HG02678 (cell line): ENCODE data around the gene BCAS4.
"Not testable (repeated sequence)": the region's sequence is repeated elsewhere in the genome, so short reads cannot be mapped to it uniquely, and the experiment has no call there.

ENCODE experiments used
- ATAC-seq: cut with Tn5 transposase; IDR thresholded peaks from one replicate; pipeline ENCODE4 v1.9.1; 2021; ENCODE audit warnings: mild to moderate bottlenecking, moderate library complexity; ENCODE audit not compliant: unreplicated experiment

The BCAS4 gene

DNA sequence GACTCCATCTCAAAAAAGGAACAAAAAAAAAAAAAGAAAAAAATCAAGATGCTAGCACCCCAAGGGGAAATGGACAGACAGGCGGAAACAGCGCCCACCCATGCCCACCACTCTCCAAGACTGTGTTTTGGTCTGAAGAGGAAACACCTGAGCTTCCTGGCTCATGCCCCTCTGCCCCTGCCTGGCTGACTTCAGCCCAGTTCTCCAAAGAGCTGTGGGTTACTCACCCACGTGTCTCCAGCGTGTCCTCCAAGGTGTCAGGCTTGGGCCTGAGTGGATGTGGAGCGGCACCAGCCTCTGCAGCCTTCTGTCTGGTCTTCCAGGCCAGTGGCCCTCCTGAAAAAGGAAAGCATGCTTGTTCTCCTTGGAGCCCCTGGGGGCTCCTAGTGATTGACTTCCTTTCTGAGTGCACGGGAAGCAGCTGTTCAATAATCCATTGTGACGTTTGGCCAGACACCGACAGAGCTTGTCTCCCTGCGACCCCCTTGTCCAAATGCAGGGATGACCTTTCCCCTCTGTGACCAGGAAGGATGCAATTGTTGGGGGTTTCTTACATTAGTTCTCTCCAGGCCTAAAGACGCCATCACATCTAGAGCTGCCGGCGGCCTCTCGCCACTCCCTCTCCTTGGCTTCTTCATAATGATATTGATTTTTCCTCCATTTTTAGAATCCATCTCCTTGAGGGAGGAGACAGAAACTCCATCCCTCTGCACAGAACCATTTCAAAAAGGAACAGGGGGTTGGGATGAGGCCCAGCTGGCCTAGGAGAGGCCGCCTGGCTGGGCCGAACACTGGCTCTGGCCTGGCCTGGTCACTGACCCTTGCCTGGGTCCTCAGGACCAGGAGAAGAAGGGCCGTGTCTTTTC is 77.9 kb downstream of the BCAS4 start:
- ATAC-seq, result no peak

DNA sequence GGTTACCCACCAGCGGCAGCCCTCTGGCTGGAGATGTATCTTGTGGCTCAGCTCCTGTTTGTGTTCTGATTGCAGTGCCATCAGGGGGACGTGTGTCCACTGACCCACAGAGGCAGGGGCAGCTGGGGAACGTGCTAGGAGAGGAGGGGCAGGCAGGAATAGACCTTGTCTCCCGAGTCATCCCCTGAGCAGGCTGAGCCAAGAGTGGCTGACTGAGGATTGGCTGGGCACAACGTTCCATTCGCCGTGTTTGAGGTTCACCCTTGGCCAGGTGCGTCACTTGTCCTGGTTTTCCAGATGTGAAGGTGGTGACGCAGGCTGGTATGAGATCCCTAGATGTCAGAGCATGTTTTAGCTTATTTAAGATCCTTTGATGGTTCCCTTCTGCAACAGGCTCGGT is 78.7 kb downstream of the BCAS4 start:
- ATAC-seq, result no peak

DNA sequence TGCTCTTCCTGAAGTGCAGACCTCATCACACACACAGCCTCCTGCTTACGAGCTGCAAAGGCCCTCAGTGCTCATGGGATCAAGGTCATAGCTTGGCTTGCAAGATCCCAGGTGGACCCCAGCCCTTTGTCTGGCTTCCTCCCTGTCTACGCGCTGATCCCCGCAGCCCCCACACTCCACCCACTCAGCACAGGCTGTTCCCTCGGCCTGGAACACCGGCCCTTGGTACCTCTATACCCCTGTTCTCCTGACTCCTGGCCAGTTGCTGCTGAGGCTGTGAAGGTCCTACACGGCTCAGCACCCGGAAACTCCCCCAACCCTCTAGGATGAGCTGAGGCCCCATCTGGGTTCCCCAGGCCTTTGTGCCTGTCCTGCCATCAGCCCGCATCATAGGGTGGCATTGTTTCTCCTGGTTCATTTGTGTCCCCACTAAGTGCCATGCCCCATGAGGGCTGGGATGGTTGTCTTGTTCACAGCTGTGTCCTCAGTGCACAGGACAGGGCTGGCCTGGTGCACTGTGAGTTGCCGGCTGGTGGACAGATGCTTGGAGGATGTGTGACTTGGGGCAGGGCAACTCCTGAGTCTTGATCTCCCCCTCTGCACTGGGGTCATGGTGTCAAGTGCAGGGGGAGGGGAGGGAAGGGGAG is 79.4 kb downstream of the BCAS4 start:
- ATAC-seq, result no peak

DNA sequence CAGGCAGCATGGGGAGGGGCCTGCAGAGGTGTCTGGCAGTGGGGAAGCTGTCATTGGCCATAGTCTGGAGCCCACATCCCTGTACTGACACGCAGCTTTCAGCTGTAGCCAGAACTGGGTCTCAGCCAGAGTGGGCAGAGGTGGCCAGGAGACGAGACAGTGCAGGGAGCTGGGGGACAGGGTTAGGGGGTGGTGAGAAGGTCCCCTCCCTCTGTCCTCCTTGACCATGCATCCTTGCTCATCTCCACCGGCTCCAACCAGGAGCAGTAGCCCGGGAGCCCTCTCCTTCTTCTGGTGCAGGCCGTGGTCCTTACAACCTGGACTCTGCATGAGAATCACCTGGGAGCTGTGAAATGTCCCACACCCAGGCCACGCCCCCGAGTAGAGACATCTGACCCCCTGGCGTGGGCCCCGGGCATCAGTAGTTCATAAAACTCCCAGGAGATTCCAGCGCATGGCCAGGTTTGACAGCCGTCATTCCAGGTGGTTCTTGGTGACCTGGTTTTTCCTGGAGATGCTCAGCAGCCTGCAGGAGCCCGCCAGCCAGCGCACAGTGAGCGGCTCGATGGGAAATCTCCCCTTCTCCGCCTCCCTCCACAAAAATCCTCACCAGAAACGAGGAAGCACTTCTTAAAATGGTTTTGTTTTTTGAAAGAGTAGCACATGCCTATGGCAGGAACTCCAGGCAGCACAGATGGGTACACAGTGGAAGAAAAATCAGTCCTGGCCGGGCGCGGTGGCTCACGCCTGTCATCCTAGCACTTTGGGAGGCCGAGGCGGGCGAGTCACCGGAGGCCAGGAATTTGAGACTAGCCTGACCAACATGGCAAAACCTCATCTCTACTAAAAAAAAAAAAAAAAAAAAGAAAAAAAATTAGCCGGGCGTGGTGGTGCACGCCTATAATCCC is 80.2 kb downstream of the BCAS4 start:
- no peak for ATAC-seq

DNA sequence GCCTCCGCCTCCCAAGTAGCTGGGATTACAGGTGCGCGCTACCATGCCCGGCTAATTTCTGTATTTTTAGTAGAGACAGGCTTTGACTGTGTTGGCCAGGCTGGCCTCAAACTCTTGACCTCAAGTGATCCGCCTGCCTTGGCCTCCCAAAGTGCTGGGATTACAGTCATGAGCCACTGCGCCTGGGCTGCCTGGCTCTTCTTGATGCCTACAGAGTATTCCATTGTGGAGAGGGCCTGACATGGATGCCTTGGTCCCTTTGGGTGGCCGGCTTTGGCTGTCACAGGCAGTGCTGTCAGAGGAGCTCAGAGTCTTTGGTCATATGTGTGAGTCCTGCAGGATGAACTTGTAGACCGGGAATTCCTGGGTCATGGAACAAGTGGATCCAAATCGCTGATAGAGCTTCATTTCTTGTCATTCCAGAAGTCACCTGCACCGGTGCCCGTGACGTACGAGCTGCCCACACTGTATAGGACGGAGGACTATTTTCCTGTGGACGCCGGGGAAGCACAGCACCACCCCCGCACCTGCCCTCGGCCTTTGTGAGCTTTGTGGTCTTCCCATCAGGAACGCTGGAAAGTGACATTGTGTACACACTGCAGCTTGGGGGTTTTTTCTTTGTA is 81.3 kb downstream of the BCAS4 start:
- no peak for ATAC-seq

DNA sequence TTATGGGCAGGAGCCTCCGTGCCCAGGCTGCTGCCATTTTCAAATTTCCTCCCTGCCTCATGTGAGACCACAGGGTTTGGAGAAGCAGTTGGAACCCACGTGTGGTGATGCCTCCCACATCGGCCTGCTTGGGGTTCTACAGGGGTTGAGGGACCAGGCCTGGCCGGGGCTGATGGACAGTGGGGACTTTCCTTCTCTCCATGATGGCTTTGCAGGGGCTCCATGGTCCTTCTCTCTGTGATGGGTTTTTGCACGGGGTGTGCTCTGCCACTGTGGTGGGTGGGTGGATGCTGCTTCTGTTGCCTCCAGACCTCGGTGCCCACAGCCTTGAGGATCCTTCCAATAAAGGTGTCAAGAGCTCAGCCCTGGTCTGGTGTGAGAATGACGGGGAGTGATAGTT is 82.0 kb downstream of the BCAS4 start:
- ATAC-seq, result no peak

DNA sequence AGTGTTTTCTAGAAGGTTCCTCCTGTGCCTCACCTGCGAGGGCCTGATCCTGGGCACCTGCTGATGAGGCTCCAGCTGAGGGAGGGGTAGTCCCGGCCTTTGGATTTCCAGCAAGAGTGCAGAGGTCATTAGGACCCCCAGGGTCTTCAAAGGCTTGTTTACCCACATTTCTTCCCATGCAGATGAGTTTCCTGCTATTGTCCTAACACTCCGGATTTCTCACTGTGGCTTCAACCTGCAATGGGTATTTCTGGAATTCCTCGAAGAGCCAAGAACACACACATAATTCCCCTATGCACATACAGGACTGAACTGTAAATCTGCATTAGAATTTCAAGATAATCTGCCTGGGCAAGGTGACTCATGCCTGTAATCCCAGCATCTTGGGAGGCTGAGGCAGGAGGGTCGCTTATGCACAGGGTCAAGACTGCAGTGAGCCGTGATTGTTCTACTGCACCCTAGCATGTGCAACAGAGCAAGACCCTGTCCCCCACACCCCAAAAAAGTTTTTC is 82.4 kb downstream of the BCAS4 start:
- no peak for ATAC-seq

DNA sequence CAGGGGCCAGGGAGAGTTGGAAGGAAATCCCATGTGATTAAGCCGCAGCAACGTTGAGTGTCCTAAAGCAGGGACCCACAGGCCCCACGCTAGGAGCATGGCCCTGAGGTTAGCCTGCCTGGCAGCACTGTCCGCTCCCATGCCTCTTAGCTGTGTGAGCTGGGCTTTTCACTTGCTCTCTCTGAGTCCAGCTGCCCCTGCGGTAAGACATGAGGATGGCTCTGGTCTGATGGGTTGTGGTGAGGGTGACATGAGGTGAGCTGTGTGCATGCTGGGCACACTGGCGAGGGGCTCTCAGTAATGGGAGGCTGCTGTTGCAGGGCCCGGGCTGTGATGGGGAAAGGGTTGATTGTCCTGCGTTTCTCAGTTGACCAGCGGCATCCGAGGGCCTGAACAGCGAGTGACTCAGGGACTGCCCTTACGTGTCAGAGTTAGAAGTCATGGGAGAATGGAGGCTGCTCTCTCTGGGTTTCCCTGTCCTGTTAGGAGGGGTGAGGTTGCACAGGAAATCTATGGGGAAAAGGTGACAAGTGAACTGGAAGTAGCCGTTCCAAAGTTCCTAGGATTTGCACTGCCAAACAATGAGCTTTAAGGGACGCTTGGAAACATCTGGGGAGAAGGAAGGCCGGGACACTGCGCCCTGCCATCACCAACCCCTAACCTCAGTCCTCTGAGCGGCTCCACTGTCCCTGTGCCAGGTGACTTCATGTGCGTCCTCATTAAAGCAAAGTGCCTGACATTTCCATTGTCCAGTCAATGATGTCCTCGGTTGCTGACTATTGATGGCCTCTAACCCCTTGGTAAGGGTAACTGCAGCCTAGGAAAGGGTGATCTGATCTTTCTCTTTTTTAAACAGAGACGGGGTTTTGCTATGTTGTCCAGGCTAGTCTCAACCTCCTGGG is 85.0 kb downstream of the BCAS4 start:
- ATAC-seq, result no peak

DNA sequence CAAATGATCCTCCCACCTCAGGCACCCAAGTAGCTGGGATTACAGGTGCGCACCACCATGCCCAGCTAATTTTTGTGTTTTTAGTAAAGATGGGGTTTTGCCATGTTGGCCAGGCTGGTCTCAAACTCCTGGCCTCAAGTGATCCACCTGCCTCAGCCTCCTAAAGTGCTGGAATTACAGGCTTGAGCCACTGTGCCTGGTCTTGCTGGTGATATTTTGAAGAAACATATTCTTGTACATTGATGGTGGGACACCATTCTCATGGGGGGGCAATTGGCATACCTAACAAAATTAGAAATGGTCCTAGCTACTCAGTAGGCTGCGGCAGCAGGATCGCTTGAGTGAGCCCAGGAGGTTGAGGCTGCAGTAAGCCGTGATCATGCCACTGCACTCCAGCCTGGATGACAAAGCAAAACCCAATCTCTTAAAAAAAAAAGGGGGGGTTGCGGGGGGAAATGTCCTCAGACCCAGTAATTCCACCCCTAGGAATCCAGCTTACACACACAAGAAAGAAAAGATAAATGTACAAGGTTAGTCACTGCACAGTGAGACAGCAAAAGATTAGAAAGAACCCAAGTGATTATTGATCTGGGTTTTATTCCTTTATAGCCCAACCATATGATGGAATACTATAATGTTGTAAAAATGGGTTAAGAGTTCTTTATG is 87.0 kb downstream of the BCAS4 start:
- ATAC-seq, result not testable (repeated sequence)

DNA sequence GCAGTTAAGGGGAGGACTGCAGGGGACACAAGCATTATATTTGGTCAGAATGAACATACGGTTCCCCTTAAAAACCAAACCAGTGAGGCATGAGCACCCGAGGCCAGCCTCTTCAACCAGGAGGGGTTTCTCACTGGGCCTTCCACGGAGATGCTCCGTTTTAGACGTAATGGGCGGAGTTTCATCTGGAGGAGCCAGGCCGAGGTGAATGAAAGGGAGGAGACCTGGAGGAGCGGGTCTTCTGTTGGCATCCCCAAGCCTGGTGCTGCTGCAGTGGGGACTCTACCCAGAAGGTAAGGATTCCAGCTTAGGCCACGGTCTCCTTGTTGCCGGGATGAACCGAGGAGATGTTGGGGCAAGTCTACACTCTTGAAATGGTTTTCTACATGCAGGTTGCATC is 89.0 kb downstream of the BCAS4 start:
- ATAC-seq, result no peak

DNA sequence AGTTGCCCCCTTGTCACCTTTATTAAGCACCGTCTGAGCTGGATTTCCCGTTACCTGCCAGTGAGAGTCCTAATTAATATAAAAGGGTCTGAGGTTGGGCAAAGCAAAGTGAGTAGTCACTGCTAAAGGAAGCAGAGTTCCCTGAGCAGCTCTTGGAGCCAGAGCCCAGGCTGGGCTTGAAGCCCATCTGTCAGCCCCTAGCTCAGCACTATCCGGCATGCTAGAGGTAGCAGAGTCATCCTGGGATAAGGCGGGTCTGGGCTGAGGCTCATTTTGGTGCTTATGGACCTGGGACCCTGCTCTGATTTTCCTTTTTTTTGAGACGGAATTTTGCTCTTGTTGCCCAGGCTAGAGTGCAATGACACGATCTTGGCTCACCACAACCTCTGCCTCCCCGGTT is 90.2 kb downstream of the BCAS4 start:
- ATAC-seq, result no peak

DNA sequence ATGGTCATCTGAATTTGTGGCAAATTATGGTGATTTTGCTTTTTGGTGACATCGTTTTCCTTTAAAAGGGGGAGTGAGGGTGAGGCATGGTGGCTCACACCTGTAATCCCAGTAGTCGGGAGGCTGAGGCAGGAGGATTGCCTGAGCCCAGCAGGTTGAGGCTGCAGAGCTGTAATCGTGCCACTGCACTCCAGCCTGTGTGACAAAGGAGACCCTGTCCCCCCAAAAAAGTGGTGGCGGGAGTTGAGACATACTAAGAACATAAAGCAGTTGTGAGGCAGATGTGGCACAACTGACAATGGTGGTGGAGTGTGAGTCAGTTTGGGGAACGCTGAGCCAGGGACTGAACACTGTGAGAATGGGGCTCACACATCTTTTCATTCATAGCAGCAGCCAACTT is 90.9 kb downstream of the BCAS4 start:
- ATAC-seq, result no peak

DNA sequence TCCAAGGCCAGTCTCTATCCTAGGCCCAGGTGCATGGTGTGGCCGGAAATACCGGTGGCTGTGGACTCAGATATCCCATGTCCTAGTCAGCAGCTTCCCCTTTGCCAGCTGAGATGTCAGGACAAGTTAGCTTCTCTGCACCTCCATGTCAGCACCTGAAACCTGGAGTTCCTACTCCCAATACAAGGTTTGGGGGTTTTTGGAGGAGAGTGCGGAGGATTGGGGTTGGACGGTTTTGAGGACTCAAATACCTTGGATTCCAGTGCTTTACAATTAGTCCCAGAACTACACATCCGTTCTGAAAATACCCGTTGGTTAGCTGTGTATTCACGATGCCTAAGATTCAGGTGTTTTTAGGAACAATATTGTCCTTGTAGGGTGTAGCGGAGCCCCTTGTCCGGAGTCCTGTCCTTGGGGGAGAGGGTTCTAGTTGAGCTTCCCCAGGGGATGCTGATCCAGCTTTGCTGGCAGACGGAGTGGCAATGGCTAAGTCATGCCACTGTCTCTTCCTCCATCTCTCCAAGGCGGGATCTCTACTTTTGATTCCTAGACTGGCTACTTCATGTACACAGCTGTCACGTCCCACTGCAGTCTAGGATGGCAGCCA is 91.4 kb downstream of the BCAS4 start:
- ATAC-seq, result no peak

DNA sequence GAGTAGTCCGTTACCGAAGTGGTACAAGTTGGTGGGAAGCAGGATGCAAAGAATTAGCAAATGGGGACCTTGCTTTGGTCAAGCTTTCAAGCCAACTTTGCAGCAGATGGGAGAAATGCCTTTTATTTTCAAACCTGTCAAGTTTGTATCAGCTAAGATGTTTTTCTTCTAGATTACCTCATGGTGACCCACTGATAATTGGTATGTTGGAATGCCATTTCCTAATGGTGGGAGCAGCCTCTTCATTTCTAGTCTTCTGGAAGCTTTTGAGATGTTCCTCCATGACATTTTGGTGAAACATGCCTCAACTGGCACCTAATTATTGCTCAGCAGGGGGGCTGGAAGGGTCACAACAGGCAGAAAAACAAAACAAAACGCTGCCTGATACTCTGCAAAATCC is 92.7 kb downstream of the BCAS4 start:
- ATAC-seq, result no peak

DNA sequence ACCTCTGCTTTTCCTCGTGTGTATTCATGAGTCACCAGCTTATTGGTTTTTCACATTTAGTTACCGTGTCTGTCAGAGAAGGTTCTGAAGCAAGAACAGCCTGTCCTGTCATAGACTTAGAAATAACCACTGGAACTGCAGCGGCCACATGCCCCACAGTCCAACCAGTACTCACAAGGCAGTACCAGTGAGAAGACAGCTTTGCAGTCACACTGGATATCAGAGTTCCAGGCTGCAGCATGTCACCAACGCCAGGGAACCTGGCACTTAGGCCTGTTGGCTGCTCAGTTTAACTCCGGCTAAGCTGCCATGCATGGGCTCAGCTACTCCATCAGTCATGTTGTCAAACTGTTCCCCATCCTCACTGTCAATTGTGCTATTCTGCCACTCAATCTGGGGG is 96.3 kb downstream of the BCAS4 start:
- no peak for ATAC-seq

DNA sequence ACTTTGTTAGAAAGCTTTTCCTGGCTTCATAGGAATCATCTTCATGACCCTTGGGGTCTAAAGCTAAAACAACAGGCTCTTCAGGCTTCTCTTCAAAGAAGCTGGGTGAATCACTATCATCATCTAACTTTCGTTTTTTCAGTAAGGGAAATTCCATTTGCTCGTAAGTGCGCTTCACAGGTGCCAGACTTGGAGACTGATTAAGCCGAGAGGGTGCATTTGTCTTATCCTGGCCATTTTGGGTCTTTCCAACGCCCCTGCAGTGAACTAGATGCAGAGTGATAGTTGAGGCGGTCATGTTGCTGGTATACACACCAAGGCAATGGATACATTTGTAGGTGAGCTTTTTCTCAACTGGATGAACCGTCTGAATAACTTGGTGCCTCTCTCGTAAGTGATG is 97.5 kb downstream of the BCAS4 start:
- no peak for ATAC-seq

DNA sequence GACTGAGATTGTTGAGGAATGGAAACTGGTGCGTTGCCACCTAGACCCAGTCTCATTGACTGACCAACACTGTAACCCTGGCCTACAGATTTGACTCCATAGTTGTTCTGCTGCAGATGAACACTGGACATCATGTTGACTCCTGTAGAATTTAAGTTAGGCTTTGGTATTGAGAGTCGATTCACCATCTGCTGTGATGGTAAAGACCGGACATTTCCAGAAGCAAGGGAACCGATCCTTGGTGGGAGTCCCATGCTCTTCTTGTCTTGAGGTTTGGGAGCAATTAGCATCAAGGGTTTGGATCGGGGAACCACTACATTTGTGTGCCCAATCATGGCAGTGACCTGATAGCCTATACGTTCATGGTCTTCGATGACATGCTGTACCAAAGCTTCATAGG is 98.8 kb downstream of the BCAS4 start:
- ATAC-seq, result no peak

DNA sequence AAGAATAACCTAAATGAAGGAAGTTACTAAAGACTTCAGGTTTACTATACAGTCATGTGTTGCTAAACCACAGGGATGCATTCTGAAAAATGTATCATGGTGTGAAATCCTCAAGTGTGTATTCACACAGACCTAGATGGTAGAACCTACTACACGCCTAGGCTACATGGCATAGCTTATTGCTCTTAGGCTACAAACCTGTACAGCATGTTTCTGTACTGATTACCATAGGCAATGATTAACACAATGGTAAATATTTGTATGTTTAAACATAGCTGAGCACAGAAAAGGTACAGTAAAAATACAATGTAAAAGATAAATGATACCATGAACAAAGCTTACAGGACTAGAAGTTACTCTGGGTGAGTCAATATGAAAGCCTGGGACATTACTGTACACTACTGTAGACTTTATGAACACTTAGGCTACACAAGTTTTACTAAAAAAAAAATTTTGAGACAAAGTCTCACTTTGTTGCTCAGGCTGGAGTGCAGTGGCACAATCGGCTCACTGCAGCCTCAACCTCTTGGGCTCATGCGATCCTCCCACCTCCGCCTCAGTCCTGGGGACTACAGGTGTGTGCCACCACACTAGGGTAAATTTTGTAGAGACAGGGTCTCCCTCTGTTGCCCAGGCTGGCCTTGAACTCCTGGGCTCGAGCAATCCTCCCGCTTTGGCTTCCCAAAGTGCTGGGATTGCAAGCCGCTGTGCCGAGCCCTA is 100.4 kb downstream of the BCAS4 start:
- no peak for ATAC-seq
